Neural cell (in vitro differentiated cells): ENCODE data around the gene JMJD8.

Experiments used
- RAD21 ChIP-seq: fragments of 450-650 bp; conservative IDR thresholded peaks from 2 replicates; pipeline ENCODE4 v1.6.1; 2014; ENCODE audit warnings: antibody characterized with exemption, mild to moderate bottlenecking, moderate library complexity
- TF ChIP-seq, protein P1 (sequence below): IDR thresholded peaks from 2 replicates; pipeline ENCODE4 v1.6.1; 2012; ENCODE audit warnings: borderline replicate concordance
- TF ChIP-seq, protein P2 (sequence below): fragments of 450-650 bp; IDR thresholded peaks from 2 replicates; pipeline ENCODE4 v1.5.1; 2014; ENCODE audit warnings: antibody characterized with exemption, mild to moderate bottlenecking, moderate library complexity; ENCODE audit not compliant: poor library complexity, severe bottlenecking

DNA sequence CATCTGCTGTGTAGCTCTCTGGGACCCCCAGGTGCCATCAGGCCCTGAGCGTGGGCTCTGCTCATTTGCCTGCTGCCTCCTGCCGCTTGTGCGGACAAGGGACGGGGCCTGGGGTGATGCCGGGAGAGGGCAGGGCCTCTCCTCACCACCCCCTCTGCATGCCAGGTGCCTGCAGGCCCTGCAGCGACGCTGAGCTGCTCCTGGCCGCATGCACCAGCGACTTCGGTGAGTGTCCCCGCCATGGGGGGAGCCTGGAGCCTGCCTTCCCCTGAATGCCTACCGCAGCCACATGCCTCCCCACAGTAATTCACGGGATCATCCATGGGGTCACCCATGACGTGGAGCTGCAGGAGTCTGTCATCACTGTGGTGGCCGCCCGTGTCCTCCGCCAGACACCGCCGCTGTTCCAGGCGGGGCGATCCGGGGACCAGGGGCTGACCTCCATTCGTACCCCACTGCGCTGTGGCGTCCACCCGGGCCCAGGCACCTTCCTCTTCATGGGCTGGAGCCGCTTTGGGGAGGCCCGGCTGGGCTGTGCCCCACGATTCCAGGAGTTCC, 32.7 kb upstream of the JMJD8 start:
- TF ChIP-seq RAD21, result no peak
- TF ChIP-seq, protein P1, sequence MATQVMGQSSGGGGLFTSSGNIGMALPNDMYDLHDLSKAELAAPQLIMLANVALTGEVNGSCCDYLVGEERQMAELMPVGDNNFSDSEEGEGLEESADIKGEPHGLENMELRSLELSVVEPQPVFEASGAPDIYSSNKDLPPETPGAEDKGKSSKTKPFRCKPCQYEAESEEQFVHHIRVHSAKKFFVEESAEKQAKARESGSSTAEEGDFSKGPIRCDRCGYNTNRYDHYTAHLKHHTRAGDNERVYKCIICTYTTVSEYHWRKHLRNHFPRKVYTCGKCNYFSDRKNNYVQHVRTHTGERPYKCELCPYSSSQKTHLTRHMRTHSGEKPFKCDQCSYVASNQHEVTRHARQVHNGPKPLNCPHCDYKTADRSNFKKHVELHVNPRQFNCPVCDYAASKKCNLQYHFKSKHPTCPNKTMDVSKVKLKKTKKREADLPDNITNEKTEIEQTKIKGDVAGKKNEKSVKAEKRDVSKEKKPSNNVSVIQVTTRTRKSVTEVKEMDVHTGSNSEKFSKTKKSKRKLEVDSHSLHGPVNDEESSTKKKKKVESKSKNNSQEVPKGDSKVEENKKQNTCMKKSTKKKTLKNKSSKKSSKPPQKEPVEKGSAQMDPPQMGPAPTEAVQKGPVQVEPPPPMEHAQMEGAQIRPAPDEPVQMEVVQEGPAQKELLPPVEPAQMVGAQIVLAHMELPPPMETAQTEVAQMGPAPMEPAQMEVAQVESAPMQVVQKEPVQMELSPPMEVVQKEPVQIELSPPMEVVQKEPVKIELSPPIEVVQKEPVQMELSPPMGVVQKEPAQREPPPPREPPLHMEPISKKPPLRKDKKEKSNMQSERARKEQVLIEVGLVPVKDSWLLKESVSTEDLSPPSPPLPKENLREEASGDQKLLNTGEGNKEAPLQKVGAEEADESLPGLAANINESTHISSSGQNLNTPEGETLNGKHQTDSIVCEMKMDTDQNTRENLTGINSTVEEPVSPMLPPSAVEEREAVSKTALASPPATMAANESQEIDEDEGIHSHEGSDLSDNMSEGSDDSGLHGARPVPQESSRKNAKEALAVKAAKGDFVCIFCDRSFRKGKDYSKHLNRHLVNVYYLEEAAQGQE, result no peak
- TF ChIP-seq, protein P2, sequence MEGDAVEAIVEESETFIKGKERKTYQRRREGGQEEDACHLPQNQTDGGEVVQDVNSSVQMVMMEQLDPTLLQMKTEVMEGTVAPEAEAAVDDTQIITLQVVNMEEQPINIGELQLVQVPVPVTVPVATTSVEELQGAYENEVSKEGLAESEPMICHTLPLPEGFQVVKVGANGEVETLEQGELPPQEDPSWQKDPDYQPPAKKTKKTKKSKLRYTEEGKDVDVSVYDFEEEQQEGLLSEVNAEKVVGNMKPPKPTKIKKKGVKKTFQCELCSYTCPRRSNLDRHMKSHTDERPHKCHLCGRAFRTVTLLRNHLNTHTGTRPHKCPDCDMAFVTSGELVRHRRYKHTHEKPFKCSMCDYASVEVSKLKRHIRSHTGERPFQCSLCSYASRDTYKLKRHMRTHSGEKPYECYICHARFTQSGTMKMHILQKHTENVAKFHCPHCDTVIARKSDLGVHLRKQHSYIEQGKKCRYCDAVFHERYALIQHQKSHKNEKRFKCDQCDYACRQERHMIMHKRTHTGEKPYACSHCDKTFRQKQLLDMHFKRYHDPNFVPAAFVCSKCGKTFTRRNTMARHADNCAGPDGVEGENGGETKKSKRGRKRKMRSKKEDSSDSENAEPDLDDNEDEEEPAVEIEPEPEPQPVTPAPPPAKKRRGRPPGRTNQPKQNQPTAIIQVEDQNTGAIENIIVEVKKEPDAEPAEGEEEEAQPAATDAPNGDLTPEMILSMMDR, result no peak
